H1 (cell line): ENCODE results near the gene FAM177B. TPM values are rescaled to one million over a fixed set of nuclear protein-coding genes. Genes with fewer than 3 reads are reported as not detected.

ENCODE experiments used
- CTCF ChIA-PET: fragments of 300-600 bp; sonication (Branson Sonifier 250); formaldehyde crosslinking; loops from one replicate; lab custom pipeline; 2021; ENCODE audit not compliant: partially characterized antibody; lab: Charles Lee
- POLR2A ChIA-PET: fragments of 300-600 bp; sonication (Branson Sonifier 250); formaldehyde crosslinking; loops from one replicate; lab custom pipeline; 2021; ENCODE audit warnings: inconsistent platforms; ENCODE audit not compliant: partially characterized antibody; lab: Charles Lee
- DNase-seq, 2 experiments: peaks; one replicate each; pipeline versions ENCODE4 v3.0.0 to v3.0.0-alpha.2; 2010 to 2022; ENCODE audit warnings: low spot score in 2 of 2, low read depth in 1 of 2, mixed read lengths in 1 of 2
- FAIRE-seq: peaks from 2 replicates; lab custom pipeline; 2011; peaks lifted over from hg19 to GRCh38; lab: Jason Lieb, UNC
- H2AFZ ChIP-seq: 2 replicates; pipeline ENCODE4 v1.8.1; 2012; ENCODE audit warnings: low read length, inconsistent platforms
- H2AK5ac ChIP-seq: 2 replicates; pipeline ENCODE4 v1.6.1; 2013; ENCODE audit warnings: low read depth, low read length
- H2BK120ac ChIP-seq: replicated peaks from 2 replicates; pipeline ENCODE3; 2013; ENCODE audit warnings: low read depth, low read length, inconsistent platforms
- H2BK12ac ChIP-seq: 2 replicates; pipeline ENCODE4 v1.6.1; 2013; ENCODE audit warnings: low read depth, low read length
- H2BK15ac ChIP-seq: 2 replicates; pipeline ENCODE4 v1.6.1; 2013; ENCODE audit warnings: low read length
- H2BK20ac ChIP-seq: 2 replicates; pipeline ENCODE4 v1.6.1; 2013; ENCODE audit warnings: low read length
- H2BK5ac ChIP-seq: 2 replicates; pipeline ENCODE4 v1.6.1; 2013; ENCODE audit warnings: low read depth, low read length
- H3K14ac ChIP-seq: 2 replicates; pipeline ENCODE4 v1.6.1; 2013; ENCODE audit warnings: inconsistent platforms; ENCODE audit not compliant: insufficient read length
- H3K18ac ChIP-seq: 2 replicates; pipeline ENCODE4 v1.6.1; 2013; ENCODE audit warnings: low read length; ENCODE audit errors: extremely low read depth
- H3K23ac ChIP-seq: 2 replicates; pipeline ENCODE4 v1.6.1; 2013; ENCODE audit warnings: inconsistent platforms; ENCODE audit not compliant: insufficient read length
- H3K23me2 ChIP-seq: 2 replicates; pipeline ENCODE4 v1.6.1; 2013; ENCODE audit warnings: low read depth, low read length
- H3K27ac ChIP-seq: 2 replicates; pipeline ENCODE4 v1.6.1; 2011; ENCODE audit warnings: low read depth, low read length, inconsistent platforms
- H3K27me3 ChIP-seq, 4 experiments: replicated peaks in 1 of 4; 1 replicate in 1 of 4; 2 replicates in 3 of 4; pipeline versions ENCODE4 v1.6.1 to v1.8.1; 2011 to 2013; ENCODE audit warnings: low read length in 3 of 4, mild to moderate bottlenecking in 3 of 4, inconsistent platforms in 2 of 4, mixed read lengths in 2 of 4, moderate library complexity in 1 of 4; ENCODE audit not compliant: control insufficient read depth in 3 of 4, insufficient read depth in 3 of 4; ENCODE audit errors: extremely low read depth in 1 of 4
- H3K36me3 ChIP-seq, 4 experiments: 2 replicates each; pipeline versions ENCODE4 v1.6.1 to v1.8.1; 2011 to 2013; ENCODE audit warnings: mild to moderate bottlenecking in 4 of 4, low read length in 3 of 4, moderate library complexity in 2 of 4, control low read depth in 1 of 4, inconsistent platforms in 1 of 4; ENCODE audit not compliant: insufficient read depth in 4 of 4, control insufficient read depth in 2 of 4
- H3K4ac ChIP-seq: replicated peaks from 2 replicates; pipeline ENCODE3; 2013; ENCODE audit warnings: low read length, low read depth, mixed read lengths, inconsistent platforms; ENCODE audit not compliant: insufficient read length
- H3K4me1 ChIP-seq, 4 experiments: replicated peaks in 1 of 4; 1 replicate in 1 of 4; 2 replicates in 3 of 4; pipeline versions ENCODE4 v1.6.1 to v1.8.1; 2011 to 2013; ENCODE audit warnings: low read length in 3 of 4, inconsistent platforms in 2 of 4, mixed read lengths in 1 of 4; ENCODE audit not compliant: insufficient read depth in 4 of 4, control insufficient read depth in 3 of 4
- H3K4me2 ChIP-seq, 2 experiments: 2 replicates each; pipeline versions ENCODE4 v1.6.1 to v1.8.1; 2011 to 2013; ENCODE audit warnings: low read depth in 2 of 2, low read length in 2 of 2, control low read depth in 1 of 2, inconsistent platforms in 1 of 2, mild to moderate bottlenecking in 1 of 2; ENCODE audit not compliant: insufficient read depth in 1 of 2
- H3K4me3 ChIP-seq, 4 experiments: fragments of 200-600, 300-600 bp in 1 of 4; sonication (generic), shearing (Covaris generic), sonication (Bioruptor Twin) in 1 of 4; 2 replicates each; pipeline versions ENCODE4 v1.5.1 to v1.8.1; 2011 to 2016; ENCODE audit warnings: low read length in 4 of 4, low read depth in 3 of 4, control low read depth in 2 of 4, inconsistent platforms in 2 of 4, mild to moderate bottlenecking in 2 of 4, mixed read lengths in 1 of 4, moderate library complexity in 1 of 4; ENCODE audit not compliant: insufficient read depth in 2 of 4; ENCODE audit errors: extremely low read depth in 1 of 4
- H3K56ac ChIP-seq: replicated peaks from 2 replicates; pipeline ENCODE3; 2013; ENCODE audit warnings: low read depth, mild to moderate bottlenecking, mixed read lengths, low read length, inconsistent platforms; ENCODE audit not compliant: insufficient read length
- H3K79me1 ChIP-seq: 2 replicates; pipeline ENCODE4 v1.6.1; 2013; ENCODE audit warnings: low read depth, low read length, control low read depth
- H3K79me2 ChIP-seq, 2 experiments: 2 replicates each; pipeline versions ENCODE4 v1.6.1 to v1.8.1; 2012 to 2013; ENCODE audit warnings: low read length in 2 of 2, mild to moderate bottlenecking in 2 of 2, inconsistent platforms in 1 of 2; ENCODE audit not compliant: insufficient read depth in 2 of 2, control insufficient read depth in 1 of 2
- H3K9ac ChIP-seq, 4 experiments: replicated peaks in 1 of 4; 1 replicate in 1 of 4; 2 replicates in 3 of 4; pipeline versions ENCODE4 v1.6.1 to v1.8.1; 2011 to 2013; ENCODE audit warnings: low read depth in 3 of 4, low read length in 3 of 4, control low read depth in 2 of 4, mild to moderate bottlenecking in 2 of 4, moderate library complexity in 2 of 4, inconsistent platforms in 1 of 4; ENCODE audit errors: extremely low read depth in 1 of 4
- H3K9me3 ChIP-seq, 2 experiments: 2 replicates each; pipeline versions ENCODE4 v1.6.1 to v1.8.1; 2012 to 2013; ENCODE audit warnings: mild to moderate bottlenecking in 2 of 2, moderate library complexity in 2 of 2, control low read depth in 1 of 2, inconsistent platforms in 1 of 2, low read depth in 1 of 2, low read length in 1 of 2, mixed read lengths in 1 of 2; ENCODE audit not compliant: insufficient read depth in 2 of 2
- H4K20me1 ChIP-seq, 2 experiments: replicated peaks in 1 of 2; 2 replicates each; pipeline versions ENCODE3 to v1.8.1; 2011 to 2013; ENCODE audit warnings: inconsistent platforms in 2 of 2, low read length in 2 of 2, mild to moderate bottlenecking in 1 of 2; ENCODE audit not compliant: insufficient read depth in 2 of 2, control insufficient read depth in 1 of 2
- H4K5ac ChIP-seq: 2 replicates; pipeline ENCODE4 v1.6.1; 2013; ENCODE audit warnings: low read length, low read depth, mixed read lengths, inconsistent platforms; ENCODE audit not compliant: insufficient read length
- H4K8ac ChIP-seq: 2 replicates; pipeline ENCODE4 v1.8.0; 2013; ENCODE audit warnings: mild to moderate bottlenecking, moderate library complexity, low read length, inconsistent platforms; ENCODE audit not compliant: insufficient read depth; ENCODE audit errors: extremely low read depth
- H4K91ac ChIP-seq: replicated peaks from 2 replicates; pipeline ENCODE3; 2013; ENCODE audit warnings: low read length, mixed read lengths, inconsistent platforms; ENCODE audit not compliant: insufficient read length
- CHD2 ChIP-seq: IDR thresholded peaks from 2 replicates; pipeline ENCODE4 v1.6.1; 2012; ENCODE audit warnings: low read length, improper control_type of control experiment
- E2F6 ChIP-seq: IDR thresholded peaks from 2 replicates; pipeline ENCODE4 v1.6.1; 2012; ENCODE audit warnings: inconsistent platforms
- FOSL1 ChIP-seq: IDR thresholded peaks from 2 replicates; pipeline ENCODE4 v1.6.1; 2011; ENCODE audit warnings: mild to moderate bottlenecking, low read depth, low read length, moderate library complexity; ENCODE audit not compliant: insufficient read depth
- JUND ChIP-seq: IDR thresholded peaks from 2 replicates; pipeline ENCODE4 v1.6.1; 2011; ENCODE audit warnings: mild to moderate bottlenecking, improper control_type of control experiment, low read length
- KDM4A ChIP-seq: IDR thresholded peaks from one replicate; pipeline ENCODE4 v1.7.1; 2012; ENCODE audit warnings: low read depth, mild to moderate bottlenecking, moderate library complexity, low read length, inconsistent platforms; ENCODE audit not compliant: severe bottlenecking
- PHF8 ChIP-seq: fragments of 200-600 bp; sonication (generic); conservative IDR thresholded peaks from 2 replicates; pipeline ENCODE4 v1.7.1; 2012; ENCODE audit warnings: low read depth, mild to moderate bottlenecking, inconsistent platforms, low read length, moderate library complexity
- POLR2A ChIP-seq, 2 experiments: IDR thresholded peaks; 1 replicate in 1 of 2; 2 replicates in 1 of 2; pipeline ENCODE4 v1.6.1; 2011; ENCODE audit warnings: low read depth in 2 of 2, low read length in 2 of 2, mild to moderate bottlenecking in 2 of 2; ENCODE audit errors: control extremely low read depth in 1 of 2
- POU5F1 ChIP-seq: IDR thresholded peaks from 2 replicates; pipeline ENCODE4 v1.6.1; 2011; ENCODE audit warnings: low read depth, mild to moderate bottlenecking, low read length, moderate library complexity
- RFX5 ChIP-seq: IDR thresholded peaks from 2 replicates; pipeline ENCODE4 v1.6.1; 2011; ENCODE audit warnings: low read depth, low read length, improper control_type of control experiment, borderline replicate concordance
- TCF12 ChIP-seq: IDR thresholded peaks from 2 replicates; pipeline ENCODE4 v1.6.1; 2011; ENCODE audit warnings: low read depth, mild to moderate bottlenecking, low read length
- USF2 ChIP-seq: IDR thresholded peaks from 2 replicates; pipeline ENCODE4 v1.6.1; 2011; ENCODE audit warnings: low read length, improper control_type of control experiment
- WGBS, 2 experiments: shearing (Covaris generic) in 1 of 2; methylation state at CpG; one replicate each; pipeline versions ENCODE4 v1.1.6 to v1.1.7; 2013 to 2015; ENCODE audit warnings: low lambda C conversion rate in 2 of 2, mixed read lengths in 2 of 2, inconsistent platforms in 1 of 2, low coverage in 1 of 2, missing lambda C conversion rate in 1 of 2; ENCODE audit not compliant: insufficient replicate concordance in 2 of 2, insufficient coverage in 1 of 2, insufficient read length in 1 of 2; ENCODE audit errors: extremely low coverage in 1 of 2, missing lambda C conversion rate in 1 of 2; 5-methylcytosine and 5-hydroxymethylcytosine counted together
- polyA plus RNA-seq, 7 experiments: library from polyadenylated mRNA; depleted of rRNA in 3 of 7; stranded (reverse) in 5 of 7; unstranded in 2 of 7; fragments of >200 nt in 5 of 7; fragments of 200-250 nt in 2 of 7; gene quantifications; 1 replicate in 5 of 7; 2 replicates in 1 of 7; 4 replicates in 1 of 7; pipeline versions ENCODE4 v1.2.1 to v1.2.3, GENCODE V29; 2011 to 2013; ENCODE audit warnings: missing spikeins in 2 of 7, mixed read lengths in 2 of 7
- total RNA-seq: library from RNA; stranded (reverse); fragmentation: NEBNext Ultra II Directional; extraction: Animal tissue kit (Norgen Biotek cat#: 25700); gene quantifications from 2 replicates; pipeline ENCODE4 v1.2.1, GENCODE V29; 2021

FAM177B gene
- total and polyA plus RNA-seq, 2 of the 8 experiments (the other 6 are each of a cell fraction or from before 2014, with no cell fraction given): 0.06 TPM; not detected in 1

- H3K14ac ChIP-seq: no peak overlapping the region
- no peak overlapping the region for H3K4me3 ChIP-seq
- H3K9me3 ChIP-seq: no peaks in the 10 kb centered on the region
- no peaks in the 10 kb centered on the region for H3K79me1 ChIP-seq
- H3K36me3 ChIP-seq: peaks cover 0 to 4% (median 1%) of the 10 kb centered on the region in 4 experiments; a peak in 4 of 8 replicates
- no peak overlapping the region for H3K27ac ChIP-seq
- no peaks in the 10 kb centered on the region for H3K23me2 ChIP-seq
- no peaks in the 10 kb centered on the region for H3K27me3 ChIP-seq
- no peak overlapping the region for H4K91ac ChIP-seq
- H4K5ac ChIP-seq: no peak overlapping the region
- H2AFZ ChIP-seq: no peak overlapping the region
- H2BK120ac ChIP-seq: no peak overlapping the region
- DNase-seq (no peak), FAIRE-seq (no peak)
- H2BK20ac ChIP-seq: no peak overlapping the region
- H2BK5ac ChIP-seq: no peak overlapping the region
- no peak overlapping the region for H3K23ac ChIP-seq
- H2AK5ac ChIP-seq: no peak overlapping the region
- no peak overlapping the region for H4K8ac ChIP-seq
- 0 out of 4 replicates have a peak, but pooled peaks cover 0 to 4% of the 10 kb centered on the region in 2 experiments for H3K79me2 ChIP-seq
- ChIA-PET CTCF (interaction anchor here (1.1 kb wide), 1 partner anchor 12 kb away, joined by 5 read pairs; no protein-coding TSS in a partner anchor), POLR2A (no interaction called here)
- 78% methylated on average over 5 of the region's 5 CpGs; no CpG with 5 or more reads in 1 of the 2 experiments for WGBS, 2 experiments
- no peak overlapping the region for H3K56ac ChIP-seq
- no peak overlapping the region for H3K9ac ChIP-seq
- H2BK15ac ChIP-seq: no peak overlapping the region
- no peak overlapping the region for H2BK12ac ChIP-seq
- H4K20me1 ChIP-seq: no peaks in the 10 kb centered on the region
- no peak overlapping the region for H3K4me2 ChIP-seq
- H3K4ac ChIP-seq: no peak overlapping the region
- H3K4me1 ChIP-seq: no peaks in the 10 kb centered on the region
- no peak overlapping the region for H3K18ac ChIP-seq
- TF ChIP-seq E2F6 (no peak), TCF12 (no peak), FOSL1 (no peak), JUND (no peak), KDM4A (no peak), PHF8 (no peak), POLR2A (IDR thresholded peaks at IDR 0.05; ENCODE audit: control extremely low read depth in 1 of 2, low read depth in 2 of 2, low read length in 2 of 2) (no peak), RFX5 (no peak), CHD2 (no peak), POU5F1 (no peak), USF2 (no peak)
Measured at GRCh38 chr1:222694927-222695326, 42.1 kb upstream of the FAM177B start.
